HG02981 (cell line): ENCODE results near the gene ROCK2.
"Not testable (repeated sequence)": the region's sequence is repeated elsewhere in the genome, so short reads cannot be mapped to it uniquely, and the experiment has no call there.

Experiments
- ATAC-seq: cut with Tn5 transposase; IDR thresholded peaks from one replicate; pipeline ENCODE4 v1.9.1; 2021; ENCODE audit warnings: mild to moderate bottlenecking, moderate library complexity; ENCODE audit not compliant: unreplicated experiment

ROCK2 gene

GRCh38 chr2:11342551-11343367 is 1.7 kb downstream of the ROCK2 start:
- no peak for ATAC-seq

GRCh38 chr2:11340717-11341116 is 3.7 kb downstream of the ROCK2 start:
- ATAC-seq: no peak

GRCh38 chr2:11339508-11340083 is 4.8 kb downstream of the ROCK2 start:
- ATAC-seq: no peak

GRCh38 chr2:11338580-11338979 is 5.9 kb downstream of the ROCK2 start:
- no peak for ATAC-seq

- ATAC-seq: no peak
Measured at GRCh38 chr2:11337909-11338308, 6.5 kb downstream of the ROCK2 start.

- no peak for ATAC-seq
Measured at GRCh38 chr2:11336189-11336588, 8.2 kb downstream of the ROCK2 start.

- no peak for ATAC-seq
Measured at GRCh38 chr2:11333427-11334183, 10.8 kb downstream of the ROCK2 start.

- ATAC-seq: no peak
Measured at GRCh38 chr2:11332596-11332995, 11.8 kb downstream of the ROCK2 start.

- ATAC-seq: no peak
Measured at GRCh38 chr2:11330457-11331142, 13.8 kb downstream of the ROCK2 start.

- no peak for ATAC-seq
Measured at GRCh38 chr2:11329776-11330175, 14.7 kb downstream of the ROCK2 start.

- ATAC-seq: not testable (repeated sequence)
Measured at GRCh38 chr2:11328522-11328921, 15.9 kb downstream of the ROCK2 start.

GRCh38 chr2:11327871-11328270 is 16.6 kb downstream of the ROCK2 start:
- no peak for ATAC-seq

- no peak for ATAC-seq
Measured at GRCh38 chr2:11326677-11327211, 17.7 kb downstream of the ROCK2 start.

GRCh38 chr2:11325961-11326676 is 18.3 kb downstream of the ROCK2 start:
- ATAC-seq: no peak

GRCh38 chr2:11321847-11322246 is 22.6 kb downstream of the ROCK2 start:
- ATAC-seq: no peak

GRCh38 chr2:11320698-11321492 is 23.5 kb downstream of the ROCK2 start:
- no peak for ATAC-seq

GRCh38 chr2:11319939-11320338 is 24.5 kb downstream of the ROCK2 start:
- no peak for ATAC-seq

- no peak for ATAC-seq
Measured at GRCh38 chr2:11315074-11315705, 29.2 kb downstream of the ROCK2 start.

- ATAC-seq: no peak
Measured at GRCh38 chr2:11314487-11314886, 29.9 kb downstream of the ROCK2 start.
